Endodermal cell (in vitro differentiated cells): ENCODE measurements around the gene ERBB4. TPM values are rescaled to one million over a fixed set of nuclear protein-coding genes. Genes with fewer than 3 reads are reported as not detected.

Source experiments
- DNase-seq: peaks from one replicate; pipeline ENCODE4 v3.0.0-alpha.2; 2017
- H3K27ac ChIP-seq: 2 replicates; pipeline ENCODE4 v1.5.1; 2013; ENCODE audit warnings: mild to moderate bottlenecking, low read depth, low read length, moderate library complexity
- H3K27me3 ChIP-seq: 2 replicates; pipeline ENCODE4 v1.6.1; 2013; ENCODE audit warnings: mild to moderate bottlenecking, low read length, moderate library complexity; ENCODE audit not compliant: insufficient read depth, control insufficient read depth, poor library complexity, severe bottlenecking
- H3K36me3 ChIP-seq: 2 replicates; pipeline ENCODE4 v1.7.0; 2013; ENCODE audit warnings: mild to moderate bottlenecking, low read length, moderate library complexity; ENCODE audit not compliant: control insufficient read depth, insufficient read depth
- H3K4me1 ChIP-seq: one replicate; pipeline ENCODE4 v1.7.0; 2013; ENCODE audit warnings: low read length; ENCODE audit not compliant: control insufficient read depth, insufficient read depth
- H3K4me3 ChIP-seq: 2 replicates; pipeline ENCODE4 v1.5.1; 2013; ENCODE audit warnings: mild to moderate bottlenecking, low read length, moderate library complexity
- H3K9ac ChIP-seq: 2 replicates; pipeline ENCODE4 v1.6.1; 2013; ENCODE audit warnings: mild to moderate bottlenecking, low read length, moderate library complexity; ENCODE audit not compliant: poor library complexity, severe bottlenecking; ENCODE audit errors: extremely low read depth
- H3K9me3 ChIP-seq: 2 replicates; pipeline ENCODE4 v1.6.1; 2013; ENCODE audit warnings: mild to moderate bottlenecking, low read length, moderate library complexity; ENCODE audit not compliant: control insufficient read depth
- H3K27ac Mint-ChIP-seq: 2 replicates; pipeline ENCODE4 v1.8.0; 2020; ENCODE audit warnings: mixed read lengths
- H3K27me3 Mint-ChIP-seq: 2 replicates; pipeline ENCODE4 v1.8.0; 2021; ENCODE audit warnings: mild to moderate bottlenecking, mixed read lengths; ENCODE audit not compliant: insufficient read depth
- H3K36me3 Mint-ChIP-seq: 2 replicates; pipeline ENCODE4 v1.8.0; 2020; ENCODE audit warnings: low read depth, mixed read lengths
- H3K4me1 Mint-ChIP-seq: 2 replicates; pipeline ENCODE4 v1.8.0; 2020; ENCODE audit warnings: mixed read lengths
- H3K4me3 Mint-ChIP-seq: 2 replicates; pipeline ENCODE4 v1.8.0; 2020; ENCODE audit warnings: mild to moderate bottlenecking, moderate library complexity, mixed read lengths
- H3K9me3 Mint-ChIP-seq: 2 replicates; pipeline ENCODE4 v1.8.0; 2020; ENCODE audit warnings: mild to moderate bottlenecking, mixed read lengths
- WGBS, 2 experiments: methylation state at CpG; one replicate each; pipeline versions ENCODE4 v1.1.5 to v1.1.7; 2013; ENCODE audit warnings: missing lambda C conversion rate in 2 of 2, mixed read lengths in 1 of 2; ENCODE audit not compliant: insufficient coverage in 1 of 2, insufficient read length in 1 of 2; 5-methylcytosine and 5-hydroxymethylcytosine counted together
- total RNA-seq, 2 donors: library from RNA; stranded (reverse); fragmentation: NEBNext Ultra II Directional in 1 of 2; extraction: Animal tissue kit (Norgen Biotek cat#: 25700) in 1 of 2; gene quantifications; 2 replicates in 1 of 2; 3 replicates in 1 of 2; pipeline ENCODE4 v1.2.1, GENCODE V29; 2021
- TF ChIP-seq, protein P1 (sequence below): fragments of 200-600 bp; sonication (generic); conservative IDR thresholded peaks from 2 replicates; pipeline ENCODE4 v1.5.0; 2021; ENCODE audit warnings: antibody characterized with exemption, mild to moderate bottlenecking

Gene ERBB4
- total RNA-seq, 2 donors from 2014 or later, result 154 to 158 TPM

DNA sequence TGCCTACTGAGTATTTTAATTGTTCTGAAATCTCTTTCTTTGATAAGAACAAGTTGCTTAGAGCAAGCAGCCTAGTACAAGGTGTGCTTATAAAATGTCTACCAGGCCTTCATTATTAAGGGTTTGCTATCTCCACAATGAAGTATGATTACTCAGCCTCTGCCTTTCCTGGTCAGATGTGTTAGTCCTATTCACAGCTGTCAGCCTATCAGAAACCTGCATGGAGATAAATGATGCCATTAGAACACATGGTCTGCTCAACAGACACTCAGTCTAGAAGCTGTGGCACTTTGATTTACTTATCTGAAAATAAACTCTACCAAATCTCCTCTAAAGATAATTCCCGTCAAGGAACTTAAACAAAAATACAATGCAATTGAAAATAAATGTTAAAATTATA is 448.7 kb downstream of the ERBB4 start:
- TF ChIP-seq, protein P1, sequence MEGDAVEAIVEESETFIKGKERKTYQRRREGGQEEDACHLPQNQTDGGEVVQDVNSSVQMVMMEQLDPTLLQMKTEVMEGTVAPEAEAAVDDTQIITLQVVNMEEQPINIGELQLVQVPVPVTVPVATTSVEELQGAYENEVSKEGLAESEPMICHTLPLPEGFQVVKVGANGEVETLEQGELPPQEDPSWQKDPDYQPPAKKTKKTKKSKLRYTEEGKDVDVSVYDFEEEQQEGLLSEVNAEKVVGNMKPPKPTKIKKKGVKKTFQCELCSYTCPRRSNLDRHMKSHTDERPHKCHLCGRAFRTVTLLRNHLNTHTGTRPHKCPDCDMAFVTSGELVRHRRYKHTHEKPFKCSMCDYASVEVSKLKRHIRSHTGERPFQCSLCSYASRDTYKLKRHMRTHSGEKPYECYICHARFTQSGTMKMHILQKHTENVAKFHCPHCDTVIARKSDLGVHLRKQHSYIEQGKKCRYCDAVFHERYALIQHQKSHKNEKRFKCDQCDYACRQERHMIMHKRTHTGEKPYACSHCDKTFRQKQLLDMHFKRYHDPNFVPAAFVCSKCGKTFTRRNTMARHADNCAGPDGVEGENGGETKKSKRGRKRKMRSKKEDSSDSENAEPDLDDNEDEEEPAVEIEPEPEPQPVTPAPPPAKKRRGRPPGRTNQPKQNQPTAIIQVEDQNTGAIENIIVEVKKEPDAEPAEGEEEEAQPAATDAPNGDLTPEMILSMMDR, result no peak
- Histone ChIP-seq H3K36me3 (no peaks in the 10 kb centered on the region), H3K4me3 (no peak overlapping the region), H3K9ac (no peak overlapping the region), H3K4me1 (peaks cover 4% of the 10 kb centered on the region), H3K9me3 (no peaks in the 10 kb centered on the region), H3K27ac (no peak overlapping the region), H3K27me3 (no peaks in the 10 kb centered on the region)
- H3K36me3 Mint-ChIP-seq, result no peaks in the 10 kb centered on the region
- no peaks in the 10 kb centered on the region for H3K9me3 Mint-ChIP-seq
- DNase-seq, result no peak
- H3K27ac Mint-ChIP-seq, result no peak overlapping the region
- H3K27me3 Mint-ChIP-seq, result no peaks in the 10 kb centered on the region
- H3K4me3 Mint-ChIP-seq, result no peak overlapping the region
- WGBS, 2 experiments, result no CpG with 5 or more reads among the region's 1 CpG
- H3K4me1 Mint-ChIP-seq, result peaks cover 4% of the 10 kb centered on the region

DNA sequence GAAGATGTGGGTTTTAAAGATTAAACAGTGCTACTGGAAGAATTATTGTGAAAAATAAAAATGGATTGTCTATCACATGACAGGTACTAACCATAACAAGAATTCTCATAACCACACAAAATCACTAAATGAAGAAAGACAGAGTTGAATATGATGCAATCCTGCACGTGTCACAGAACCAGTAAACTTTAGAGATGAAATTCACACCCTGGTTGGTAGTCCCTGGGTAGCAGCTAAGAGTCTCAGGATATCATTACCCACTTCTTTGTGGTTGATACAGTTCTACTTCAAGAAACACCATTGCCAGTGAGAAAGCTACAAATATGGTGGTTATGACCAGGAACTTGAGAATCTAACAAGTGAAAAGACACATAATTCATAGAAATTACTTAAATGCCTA is 450.2 kb downstream of the ERBB4 start:
- 83 to 86% methylated on average over 1 of the region's 1 CpG for WGBS, 2 experiments
- no peaks in the 10 kb centered on the region for H3K36me3 ChIP-seq
- no peak overlapping the region for H3K4me3 Mint-ChIP-seq
- TF ChIP-seq, protein P1, result no peak
- no peaks in the 10 kb centered on the region for H3K9me3 Mint-ChIP-seq
- H3K4me3 ChIP-seq, result no peak overlapping the region
- H3K27me3 ChIP-seq, result no peaks in the 10 kb centered on the region
- peaks cover 4% of the 10 kb centered on the region for H3K4me1 ChIP-seq
- H3K27me3 Mint-ChIP-seq, result no peaks in the 10 kb centered on the region
- no peak overlapping the region for H3K9ac ChIP-seq
- H3K36me3 Mint-ChIP-seq, result no peaks in the 10 kb centered on the region
- no peak for DNase-seq
- no peak overlapping the region for H3K27ac ChIP-seq
- peaks cover 4% of the 10 kb centered on the region for H3K4me1 Mint-ChIP-seq
- no peaks in the 10 kb centered on the region for H3K9me3 ChIP-seq
- no peak overlapping the region for H3K27ac Mint-ChIP-seq

DNA sequence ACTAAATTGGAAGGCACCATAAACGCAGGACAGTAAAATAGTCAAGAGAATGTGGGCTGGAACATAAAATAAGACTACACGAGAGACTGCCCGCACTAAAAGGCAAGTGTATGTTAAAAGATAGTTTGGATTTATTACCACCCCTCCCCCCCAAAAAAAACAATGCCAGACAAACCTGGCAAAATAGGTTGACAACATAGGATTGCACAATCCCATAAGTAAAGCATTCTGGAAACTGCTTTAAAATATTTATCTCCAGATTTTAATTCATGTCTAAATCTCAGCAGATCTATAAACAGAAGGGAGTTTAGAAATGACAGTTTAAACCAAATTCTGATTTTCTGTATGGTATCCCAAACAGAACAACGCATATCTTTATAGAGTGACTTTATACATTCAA is 455.1 kb downstream of the ERBB4 start:
- H3K36me3 Mint-ChIP-seq, result no peaks in the 10 kb centered on the region
- no peaks in the 10 kb centered on the region for H3K27me3 Mint-ChIP-seq
- no peaks in the 10 kb centered on the region for H3K4me1 Mint-ChIP-seq
- 91 to 100% methylated on average over 1 to 4 of the region's 4 CpGs for WGBS, 2 experiments
- no peaks in the 10 kb centered on the region for H3K9me3 Mint-ChIP-seq
- no peak for DNase-seq
- Histone ChIP-seq H3K4me1 (no peaks in the 10 kb centered on the region), H3K9ac (no peak overlapping the region), H3K27me3 (no peaks in the 10 kb centered on the region), H3K27ac (no peak overlapping the region), H3K9me3 (no peaks in the 10 kb centered on the region), H3K4me3 (no peak overlapping the region), H3K36me3 (no peaks in the 10 kb centered on the region)
- no peak overlapping the region for H3K4me3 Mint-ChIP-seq
- no peak overlapping the region for H3K27ac Mint-ChIP-seq
- TF ChIP-seq, protein P1, result no peak
